NCI-H1105 treated with DMSO at 0.1 percent for 48 hours (cell line): ENCODE results near the gene TSHZ2.
A peak's percentile ranks its signal among the peaks of the same experiment; 100 is the strongest.
"Not testable (repeated sequence)": the region's sequence is repeated elsewhere in the genome, so short reads cannot be mapped to it uniquely, and the experiment has no call there.

Experiments used
- DNase-seq: peaks from one replicate; lab custom pipeline; 2025; lab: John Stamatoyannopoulos, UW

Gene TSHZ2

DNA sequence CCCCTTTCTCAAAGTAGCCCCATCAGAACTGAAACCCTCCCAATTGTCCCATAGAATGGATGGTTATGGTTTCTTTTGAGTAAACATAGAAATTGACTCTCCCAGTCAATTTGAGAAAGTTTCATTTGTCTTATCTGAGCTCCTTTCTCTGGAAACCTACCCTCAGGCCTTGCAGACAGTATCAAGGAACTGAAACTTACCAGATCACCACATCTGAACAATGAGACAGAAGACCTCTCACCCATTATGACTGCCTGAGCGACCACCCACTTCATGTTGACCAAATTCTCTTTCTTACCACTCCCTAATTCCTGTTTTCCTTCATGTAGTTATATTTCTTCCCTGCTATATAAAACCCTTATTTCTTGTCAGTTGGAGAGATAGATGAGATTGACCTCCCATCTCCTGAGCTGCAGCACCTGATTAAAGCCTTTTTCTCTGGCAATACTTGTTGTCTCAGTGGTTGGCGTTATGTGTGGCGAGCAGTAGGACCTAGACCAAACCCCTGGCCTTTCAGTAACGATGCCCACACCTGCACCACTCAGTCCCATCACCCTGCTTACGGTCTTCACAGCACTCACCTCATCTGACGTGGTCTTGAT lies 482.6 kb downstream of the TSHZ2 start:
- DNase-seq = no peak

DNA sequence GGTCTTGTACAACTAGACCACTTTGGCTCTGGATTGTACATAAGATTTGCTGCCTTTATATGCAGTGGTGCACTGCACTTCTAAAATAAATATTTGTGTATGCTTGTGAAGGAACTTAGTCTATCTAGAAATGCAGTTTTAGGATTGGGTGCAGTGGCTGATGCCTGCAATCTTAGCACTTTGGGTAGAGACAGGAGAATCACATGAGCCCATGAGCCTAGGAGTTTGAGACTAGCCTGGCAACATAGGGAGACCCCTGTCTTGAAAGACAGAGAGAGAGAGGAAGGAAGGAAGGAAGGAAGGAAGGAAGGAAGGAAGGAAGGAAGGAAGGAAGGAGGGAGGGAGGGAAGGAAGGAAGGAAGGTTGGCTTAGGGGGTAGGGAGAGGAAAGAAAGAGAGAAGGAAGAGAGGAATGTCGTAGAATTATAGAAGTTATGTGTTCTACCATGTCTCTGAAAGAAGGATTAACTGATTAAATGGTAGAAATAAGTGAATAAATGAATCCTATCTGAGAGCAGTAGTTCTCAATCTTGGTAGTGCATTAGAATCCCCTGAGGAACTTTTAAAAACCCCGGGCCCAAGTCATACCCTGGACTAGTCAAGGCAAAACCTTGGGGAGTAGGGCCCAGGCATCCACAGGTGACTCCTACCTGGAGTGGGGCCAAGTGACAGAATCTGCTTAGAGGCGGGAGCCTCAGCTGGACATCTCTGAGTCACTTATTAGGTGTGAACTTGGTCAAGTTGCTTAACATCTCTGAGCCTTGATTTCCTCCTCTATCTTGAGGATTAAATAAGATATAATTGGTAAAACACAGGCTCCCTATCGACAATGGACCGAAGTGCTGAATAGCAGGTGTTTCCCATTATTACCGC lies 491.2 kb downstream of the TSHZ2 start:
- DNase-seq = no peak

DNA sequence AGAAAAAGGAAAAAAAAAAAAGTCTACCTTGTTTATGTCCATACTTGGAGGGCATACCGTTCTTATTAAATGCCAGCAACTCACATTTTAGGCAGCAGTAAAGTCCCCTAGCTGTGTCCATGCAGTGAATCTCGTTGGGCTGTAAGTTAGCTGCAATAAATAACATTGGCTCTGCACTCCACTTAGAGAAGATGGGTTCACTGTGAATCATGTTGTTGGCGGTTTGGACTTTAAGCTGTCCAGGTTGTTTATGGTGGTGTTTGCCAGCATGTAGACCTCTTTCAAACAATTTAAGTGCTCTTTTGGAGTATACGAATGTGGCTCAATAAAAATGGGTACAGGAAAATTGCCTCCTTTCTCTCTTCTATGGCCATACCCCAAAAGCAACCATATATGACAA lies 494.1 kb downstream of the TSHZ2 start:
- no peak for DNase-seq

DNA sequence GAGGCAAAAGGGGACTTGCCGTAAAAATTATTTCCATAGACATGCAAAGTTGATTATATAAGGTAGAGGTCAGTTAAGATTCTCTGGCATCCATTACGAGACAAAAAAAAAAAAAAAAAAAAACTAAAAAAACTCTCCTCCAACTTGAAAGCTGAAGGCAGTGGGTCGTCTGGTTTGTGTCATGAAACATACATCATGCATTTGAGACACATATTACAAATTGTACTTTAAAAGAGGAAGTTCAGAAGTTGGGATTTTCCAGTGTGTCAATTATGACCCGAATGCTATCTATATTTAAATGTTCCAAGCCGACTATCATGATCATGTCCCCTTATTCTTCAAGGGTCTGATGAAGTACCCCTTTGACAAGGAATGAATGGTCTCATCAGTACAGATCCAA lies 496.4 kb downstream of the TSHZ2 start:
- no peak for DNase-seq

DNA sequence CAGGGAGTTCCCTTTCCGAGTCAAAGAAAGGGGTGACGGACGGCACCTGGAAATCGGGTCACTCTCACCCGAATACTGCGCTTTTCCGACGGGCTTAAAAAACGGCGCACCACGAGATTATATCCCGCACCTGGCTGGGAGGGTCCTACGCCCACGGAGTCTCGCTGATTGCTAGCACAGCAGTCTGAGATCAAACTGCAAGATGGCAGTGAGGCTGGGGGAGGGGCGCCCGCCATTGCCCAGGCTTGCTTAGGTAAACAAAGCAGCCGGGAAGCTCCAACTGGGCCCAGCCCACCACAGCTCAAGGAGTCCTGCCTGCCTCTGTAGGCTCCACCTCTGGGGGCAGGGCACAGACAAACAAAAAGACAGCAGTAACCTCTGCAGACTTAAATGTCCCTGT lies 500.7 kb downstream of the TSHZ2 start:
- DNase-seq = not testable (repeated sequence)

DNA sequence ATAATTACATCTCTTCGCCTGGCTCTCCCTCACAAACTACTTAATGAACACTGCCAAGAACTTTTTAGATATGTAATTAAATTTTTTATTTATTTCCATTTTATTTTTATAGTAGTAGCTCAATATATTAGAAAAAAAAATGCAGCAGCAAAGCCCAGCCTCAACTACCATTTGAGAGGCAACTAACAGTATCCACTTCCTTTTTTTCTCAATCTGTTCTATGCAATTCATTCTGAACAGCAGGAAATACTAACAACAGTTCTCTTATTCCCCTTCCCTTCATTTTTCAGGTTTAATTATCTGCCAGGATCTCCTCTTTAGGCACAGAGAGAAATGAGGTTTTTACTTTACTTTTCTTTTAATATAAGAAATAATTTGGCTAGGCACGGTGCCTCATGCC lies 508.8 kb downstream of the TSHZ2 start:
- no peak for DNase-seq

DNA sequence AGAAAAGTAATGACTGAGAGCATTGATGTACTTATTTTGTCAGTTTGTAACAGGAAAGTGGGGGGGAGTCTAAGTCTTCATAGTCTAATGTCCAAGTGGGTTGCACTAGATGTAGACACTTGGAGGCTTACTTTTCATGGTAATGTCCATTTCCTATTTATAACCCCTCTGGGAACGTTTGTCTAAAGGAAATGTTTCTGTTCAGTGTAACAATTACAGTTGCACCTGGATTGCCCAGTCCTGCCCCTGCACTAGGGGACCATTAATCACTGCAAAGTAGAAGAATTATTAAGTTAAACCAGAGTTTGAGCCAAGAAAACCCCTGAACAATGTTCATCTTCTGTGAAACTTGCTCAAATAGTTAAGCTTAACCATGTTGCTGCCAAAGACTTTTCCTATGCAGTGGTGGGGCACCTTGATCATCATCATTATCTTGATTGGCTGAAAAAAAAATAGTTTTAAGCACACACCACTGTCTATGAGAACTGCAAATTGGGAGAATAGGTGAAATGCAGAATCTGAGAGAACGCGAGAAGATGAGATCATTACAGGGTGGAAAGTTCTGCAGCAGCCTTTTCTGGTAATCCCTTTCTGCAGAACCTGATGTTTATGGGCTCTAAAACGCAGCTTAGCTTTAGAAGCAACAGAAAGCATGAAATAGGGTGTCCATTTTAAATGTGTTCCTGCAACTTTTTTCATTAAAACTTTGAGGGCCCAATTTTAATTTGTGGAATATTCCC lies 515.5 kb downstream of the TSHZ2 start:
- no peak for DNase-seq

DNA sequence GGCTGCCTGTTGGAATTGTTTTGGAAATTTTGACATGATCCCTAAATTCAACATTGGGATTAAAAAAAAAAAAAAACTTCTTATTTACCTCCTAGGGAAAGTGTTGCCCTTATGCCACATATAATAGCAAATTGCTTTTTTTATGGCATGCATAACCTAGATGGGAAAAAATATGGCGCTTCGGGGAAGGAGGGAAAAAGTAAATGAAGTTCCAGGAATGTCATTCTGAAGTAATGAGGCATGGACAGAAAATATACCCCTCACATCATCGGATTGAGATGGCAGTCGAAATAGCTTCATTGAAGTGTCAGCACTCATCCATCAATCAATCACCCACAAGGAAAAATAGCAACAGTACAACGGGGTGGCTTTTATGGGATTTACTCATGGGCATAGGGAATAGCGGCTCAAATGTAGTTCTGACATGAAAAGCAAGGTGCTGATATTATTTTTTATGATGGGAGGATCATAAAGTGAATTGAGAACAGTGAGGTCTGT lies 516.7 kb downstream of the TSHZ2 start:
- DNase-seq = no peak

DNA sequence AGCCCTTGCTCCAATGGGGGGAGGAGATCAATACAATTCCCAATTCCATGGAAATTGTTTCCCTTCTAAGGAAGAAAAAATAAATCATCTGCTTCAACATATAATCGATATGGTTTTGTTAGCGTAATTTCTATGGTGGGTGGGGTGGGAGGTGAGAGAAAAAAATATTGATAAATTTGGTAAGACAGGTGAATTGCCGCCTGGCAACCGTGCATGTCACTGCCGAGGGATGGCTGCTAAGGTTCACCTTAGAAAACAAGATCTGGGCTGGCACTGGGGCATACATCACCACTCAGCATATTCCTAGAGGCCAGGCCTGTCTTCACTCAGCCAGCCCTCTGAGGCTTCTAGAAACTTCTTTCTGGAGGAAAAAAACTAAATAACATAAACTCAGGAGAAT lies 517.4 kb downstream of the TSHZ2 start:
- no peak for DNase-seq

DNA sequence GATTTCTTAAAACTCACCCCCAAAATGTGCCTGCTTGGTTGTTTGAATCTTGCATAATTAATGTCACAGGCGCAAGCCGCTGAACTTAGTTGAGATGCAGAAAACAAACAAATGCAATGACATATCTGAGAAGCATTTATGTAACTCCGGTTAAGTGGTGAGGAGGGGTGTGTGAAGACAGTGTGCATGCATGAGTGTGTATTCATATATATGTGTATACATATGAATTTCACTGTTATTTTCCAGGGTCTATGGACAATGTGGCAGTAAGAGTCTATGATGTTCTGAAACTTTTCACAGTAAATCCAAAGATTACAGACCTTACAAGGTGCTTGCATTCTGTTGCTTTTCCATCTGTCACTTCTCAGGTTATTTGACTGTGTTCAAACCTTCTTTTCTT lies 518.5 kb downstream of the TSHZ2 start:
- no peak for DNase-seq

DNA sequence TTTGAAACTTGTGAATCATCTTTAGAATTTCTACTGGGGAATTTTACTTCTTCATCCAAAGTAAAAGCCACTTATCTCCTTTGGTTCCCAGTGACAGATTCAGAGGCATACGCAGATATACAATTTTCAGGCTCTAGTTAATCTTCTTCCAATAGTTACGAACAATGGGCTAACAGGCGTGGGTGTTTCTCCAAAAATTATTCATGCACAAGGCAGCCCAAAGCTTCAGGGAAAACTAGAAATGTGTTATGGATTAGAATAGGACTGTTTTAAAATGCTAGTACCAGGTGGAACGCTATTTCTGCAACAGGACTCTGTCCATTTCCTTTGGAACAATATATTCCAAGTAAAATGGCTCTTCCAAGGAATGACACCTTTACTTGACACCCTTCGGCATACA lies 519.3 kb downstream of the TSHZ2 start:
- no peak for DNase-seq

DNA sequence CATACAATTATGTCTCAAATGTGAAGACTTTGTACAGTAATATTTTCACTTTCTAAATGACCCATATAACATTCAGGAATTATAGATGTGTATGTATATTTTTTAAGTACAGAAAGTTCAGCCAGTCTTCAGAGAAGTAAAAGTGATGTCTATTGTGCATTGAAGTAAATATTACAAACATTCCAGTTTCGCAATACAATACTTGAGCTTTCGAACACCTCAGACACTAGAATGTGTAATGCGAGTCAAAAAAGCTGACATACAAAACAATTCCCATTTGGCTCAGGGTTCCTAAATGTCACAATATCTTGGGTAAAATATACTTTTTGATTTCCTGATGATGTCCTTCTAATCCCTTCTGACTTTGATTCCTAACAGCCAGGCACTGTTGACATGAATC lies 520.1 kb downstream of the TSHZ2 start:
- DNase-seq = no peak

DNA sequence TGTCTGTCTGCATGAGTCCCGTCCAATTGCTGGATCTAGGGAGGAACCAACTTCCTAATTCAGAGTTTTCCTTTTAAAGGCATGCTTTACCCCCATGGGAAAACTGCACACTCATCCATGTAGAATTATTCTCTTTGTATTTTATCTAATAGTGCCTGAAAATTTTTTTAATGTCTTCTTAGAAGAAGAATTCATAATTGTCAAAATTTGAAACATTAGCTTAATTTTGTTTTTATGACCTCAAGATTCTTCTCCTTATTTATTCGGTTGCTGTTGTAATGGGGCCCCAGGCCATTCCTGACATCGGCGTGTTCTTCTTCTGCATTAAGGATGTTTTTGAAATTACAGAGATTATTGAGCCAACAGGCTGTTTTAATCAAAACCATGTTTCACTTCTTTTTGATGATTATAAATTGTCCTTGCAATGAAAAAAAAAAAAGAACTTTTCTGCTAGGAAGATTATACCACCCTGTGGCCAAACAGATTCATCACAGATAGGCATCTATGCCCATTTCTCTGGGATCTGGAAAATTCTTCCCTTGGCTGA lies 521.2 kb downstream of the TSHZ2 start:
- DNase-seq = no peak

DNA sequence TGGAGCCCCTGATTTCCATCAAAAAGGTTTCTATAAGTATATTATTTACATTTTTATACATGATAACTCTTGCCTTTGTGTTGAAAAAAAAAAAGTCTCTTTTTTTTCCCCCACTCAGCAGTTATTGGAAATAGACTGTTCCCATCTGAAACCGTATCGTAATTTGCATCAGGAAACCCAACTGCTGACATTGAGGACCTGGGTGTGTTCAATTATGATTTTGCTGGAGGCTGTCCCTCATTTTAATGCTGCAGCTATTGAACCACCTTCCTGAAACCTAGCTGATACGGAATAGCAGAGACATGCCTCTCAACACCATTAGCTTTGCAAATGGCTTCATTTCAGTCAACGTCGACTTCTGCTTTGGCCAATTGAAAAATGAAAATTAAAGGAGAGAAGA lies 522.6 kb downstream of the TSHZ2 start:
- no peak for DNase-seq

DNA sequence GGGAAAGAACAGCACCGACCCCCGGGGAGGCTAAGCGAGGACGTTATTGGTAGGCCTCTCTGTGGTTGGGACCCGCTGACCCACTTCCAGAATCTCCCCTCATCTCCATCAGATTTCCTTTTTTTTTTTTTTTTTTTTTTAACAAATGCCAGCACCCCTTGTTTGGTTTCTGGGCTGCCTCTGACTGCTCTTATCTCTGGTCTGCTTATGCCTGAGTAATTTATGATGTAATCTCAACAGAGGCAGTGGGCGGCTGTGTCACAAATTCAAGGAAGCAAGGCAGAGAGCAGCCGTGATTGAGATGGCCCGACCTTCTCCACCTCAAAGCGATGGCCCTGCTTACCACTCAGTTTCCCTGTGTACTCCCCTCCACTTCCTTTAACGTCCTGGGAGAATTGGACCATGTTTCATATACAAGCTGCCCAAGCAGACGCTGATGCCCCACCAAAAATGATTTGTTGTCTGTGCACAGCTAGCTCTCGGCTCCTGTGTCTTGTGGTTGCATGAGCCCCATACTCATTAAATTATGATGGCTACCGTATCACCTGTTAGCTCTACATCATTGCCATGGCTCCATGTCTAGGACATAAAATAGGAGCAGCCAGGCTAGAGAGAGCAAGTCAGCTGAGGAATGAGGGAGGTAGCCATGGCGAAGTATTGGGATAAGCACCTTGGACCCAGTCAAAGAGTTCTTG lies 523.4 kb downstream of the TSHZ2 start:
- no peak for DNase-seq

DNA sequence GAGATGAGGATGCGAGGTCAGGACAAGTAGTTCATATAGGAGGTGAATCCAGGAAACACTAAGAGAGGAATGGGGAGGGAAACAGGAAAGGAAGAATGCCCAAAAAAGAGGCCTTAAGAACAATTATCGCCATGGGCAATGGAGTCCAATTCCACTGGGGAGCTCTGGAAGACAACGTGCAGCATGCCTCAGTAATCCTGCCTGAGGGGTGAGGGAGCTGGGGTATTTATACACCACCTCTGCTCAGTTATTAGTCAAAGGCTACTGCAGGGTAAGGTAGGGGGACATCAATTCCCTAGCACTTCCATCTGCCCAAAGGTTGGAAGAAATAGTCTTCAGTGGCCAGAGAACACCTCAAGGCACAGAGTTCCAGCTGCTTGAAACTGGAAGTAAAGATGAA lies 525.1 kb downstream of the TSHZ2 start:
- no peak for DNase-seq

DNA sequence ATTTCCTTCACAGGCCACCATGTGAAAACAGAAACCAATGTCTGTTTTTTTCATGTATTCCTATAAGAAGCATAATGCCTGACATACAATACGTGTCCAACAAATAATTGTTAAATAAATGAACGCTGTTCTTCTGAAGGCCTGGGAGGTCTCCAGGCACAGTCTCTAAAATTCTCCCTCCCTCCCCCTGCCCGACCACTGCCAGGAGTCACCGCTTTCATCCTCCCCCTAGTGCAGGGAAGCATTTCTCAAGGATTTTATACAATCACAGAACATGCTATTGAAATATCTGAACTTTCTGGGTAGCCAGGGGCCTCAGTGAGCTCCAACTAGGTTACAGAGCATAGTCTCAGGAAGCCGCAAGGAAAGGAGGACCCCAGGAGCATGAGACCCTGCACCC lies 526.2 kb downstream of the TSHZ2 start:
- DNase-seq = no peak

DNA sequence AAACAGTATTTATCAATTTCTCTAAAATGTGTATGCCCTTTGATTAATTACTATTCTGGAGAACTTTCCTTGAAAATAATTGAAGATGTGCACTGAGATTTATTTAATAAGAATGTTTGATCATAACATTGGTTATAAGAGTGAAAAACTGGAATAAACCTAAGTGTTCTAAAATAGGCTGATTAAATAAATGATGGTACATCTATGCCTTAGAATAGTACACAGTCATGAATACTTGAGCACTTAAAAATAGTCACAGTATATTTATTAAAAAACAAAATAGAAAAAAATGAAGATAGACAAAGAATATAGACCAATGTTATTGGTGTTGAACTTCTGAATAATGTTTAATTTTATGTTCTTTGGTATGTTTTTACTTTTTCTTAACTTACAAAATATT lies 528.5 kb downstream of the TSHZ2 start:
- DNase-seq = no peak

DNA sequence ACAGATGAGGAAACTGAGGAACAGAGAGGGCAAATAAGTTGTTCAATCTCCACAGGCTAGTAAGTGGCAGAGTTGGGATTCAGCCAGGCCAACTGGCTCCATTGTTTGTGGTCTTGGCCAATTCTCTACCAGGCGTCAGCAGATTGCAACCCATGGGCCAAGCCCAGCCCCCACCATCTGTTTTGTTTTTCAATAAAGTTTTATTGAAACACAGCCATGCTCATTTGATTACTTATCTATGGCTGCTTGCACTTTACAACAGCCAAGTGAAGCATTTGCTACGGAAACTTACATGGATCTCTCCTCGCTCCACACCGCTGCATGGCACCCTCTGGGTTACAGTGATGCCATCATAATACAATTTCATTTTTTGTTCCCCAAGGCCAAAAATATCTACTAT lies 530.7 kb downstream of the TSHZ2 start:
- no peak for DNase-seq

DNA sequence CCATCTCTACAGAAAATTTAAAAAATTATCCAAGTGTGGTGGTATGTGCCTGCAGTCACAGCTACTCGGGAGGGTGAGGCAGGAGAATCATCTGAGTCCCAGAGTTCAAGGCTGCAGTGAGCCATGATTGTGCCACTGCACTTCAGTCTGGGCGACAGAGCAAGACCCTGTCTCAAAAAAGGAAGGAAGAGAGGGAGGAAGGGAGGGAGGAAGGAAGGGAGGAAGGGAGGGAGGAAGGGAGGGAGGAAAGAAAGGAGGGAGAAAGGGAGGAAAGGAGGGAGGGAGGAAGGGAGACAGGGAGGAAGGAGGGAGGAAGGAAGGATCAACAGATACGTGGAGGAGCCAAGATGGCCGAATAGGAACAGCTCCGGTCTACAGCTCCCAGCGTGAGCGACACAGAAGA lies 531.4 kb downstream of the TSHZ2 start:
- DNase-seq = peak; percentile 27

DNA sequence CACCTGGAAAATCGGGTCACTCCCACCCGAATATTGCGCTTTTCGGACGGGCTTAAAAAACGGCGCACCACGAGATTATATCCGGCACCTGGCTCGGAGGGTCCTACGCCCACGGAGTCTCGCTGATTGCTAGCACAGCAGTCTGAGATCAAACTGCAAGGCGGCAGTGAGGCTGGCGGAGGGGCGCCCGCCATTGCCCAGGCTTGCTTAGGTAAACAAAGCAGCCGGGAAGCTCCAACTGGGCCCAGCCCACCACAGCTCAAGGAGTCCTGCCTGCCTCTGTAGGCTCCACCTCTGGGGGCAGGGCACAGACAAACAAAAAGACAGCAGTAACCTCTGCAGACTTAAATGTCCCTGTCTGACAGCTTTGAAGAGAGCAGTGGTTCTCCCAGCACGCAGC lies 531.9 kb downstream of the TSHZ2 start:
- not testable (repeated sequence) for DNase-seq

DNA sequence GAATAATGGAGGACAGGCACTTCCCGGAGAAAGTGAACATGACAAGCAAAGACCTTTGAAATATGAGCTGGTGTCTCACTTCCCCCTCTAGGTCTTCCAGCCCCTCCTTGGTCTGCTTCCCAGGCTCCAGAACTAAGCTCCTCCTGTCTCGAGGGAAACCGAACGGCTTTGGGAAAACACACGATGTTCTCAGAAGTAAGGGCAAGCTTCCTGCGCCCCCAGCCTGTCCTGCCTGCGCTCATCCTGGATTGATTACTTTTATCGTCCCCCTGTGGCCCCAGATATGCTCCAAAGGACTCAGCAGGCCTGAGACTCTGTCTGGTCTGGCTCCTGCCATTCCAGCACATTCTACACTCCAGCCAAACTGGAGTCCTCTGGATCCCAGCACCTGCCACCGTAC lies 538.1 kb downstream of the TSHZ2 start:
- no peak for DNase-seq
